WTC11 (cell line): ENCODE data around the gene RASL11B. TPM values are rescaled to one million over a fixed set of nuclear protein-coding genes. Genes with fewer than 3 reads are reported as not detected.

Experiments used
- ATAC-seq: fragments of 200-7000 bp; cut with Tn5 transposase; 2 replicates; pipeline ENCODE4 v1.10.0; 2021; ENCODE audit warnings: mild to moderate bottlenecking, moderate library complexity
- CTCF ChIA-PET: fragments of 300-600 bp; sonication (Branson Sonifier 250); formaldehyde crosslinking; loops from one replicate; lab custom pipeline; 2021; ENCODE audit warnings: antibody characterized with exemption; lab: Charles Lee
- POLR2A ChIA-PET: fragments of 350-600 bp; sonication (Branson Sonifier 250); formaldehyde crosslinking; loops from one replicate; lab custom pipeline; 2021; ENCODE audit warnings: antibody characterized with exemption; lab: Charles Lee
- DNase-seq: peaks from one replicate; pipeline ENCODE4 v3.0.0; 2021; ENCODE audit warnings: low spot score
- H3K27ac Mint-ChIP-seq: 2 replicates; pipeline ENCODE4 v1.8.0; 2021; ENCODE audit warnings: mixed read lengths
- H3K27me3 Mint-ChIP-seq: 2 replicates; pipeline ENCODE4 v1.8.0; 2021; ENCODE audit warnings: low read depth, mild to moderate bottlenecking, moderate library complexity, mixed read lengths
- H3K36me3 Mint-ChIP-seq: 2 replicates; pipeline ENCODE4 v1.8.0; 2021; ENCODE audit warnings: mixed read lengths
- H3K4me1 Mint-ChIP-seq: 2 replicates; pipeline ENCODE4 v1.8.0; 2022; ENCODE audit warnings: mixed read lengths
- H3K4me3 Mint-ChIP-seq: 2 replicates; pipeline ENCODE4 v1.8.0; 2021; ENCODE audit warnings: mild to moderate bottlenecking, moderate library complexity, mixed read lengths
- H3K9me3 Mint-ChIP-seq: 2 replicates; pipeline ENCODE4 v1.8.0; 2021; ENCODE audit warnings: mixed read lengths
- ATF1 ChIP-seq: sonication (generic); formaldehyde crosslinking; IDR thresholded peaks from 2 replicates; pipeline ENCODE4 v1.8.1; 2023; ENCODE audit warnings: mild to moderate bottlenecking, moderate library complexity, missing genetic modification reagents
- CREM ChIP-seq: sonication (generic); formaldehyde crosslinking; IDR thresholded peaks from 2 replicates; pipeline ENCODE4 v1.8.1; 2022; ENCODE audit warnings: mild to moderate bottlenecking, missing genetic modification reagents, moderate library complexity
- MYBL2 ChIP-seq: sonication (generic); formaldehyde crosslinking; IDR thresholded peaks from 2 replicates; pipeline ENCODE4 v1.8.1; 2023; ENCODE audit warnings: mild to moderate bottlenecking, moderate library complexity, missing genetic modification reagents
- RELA ChIP-seq: sonication (generic); formaldehyde crosslinking; IDR thresholded peaks from 2 replicates; pipeline ENCODE4 v1.8.1; 2022; ENCODE audit warnings: missing genetic modification reagents, mild to moderate bottlenecking, borderline replicate concordance
- SMAD4 ChIP-seq: sonication (generic); formaldehyde crosslinking; IDR thresholded peaks from 2 replicates; pipeline ENCODE4 v1.8.0; 2022; ENCODE audit warnings: mild to moderate bottlenecking, missing genetic modification reagents
- ZNF121 ChIP-seq: sonication (generic); formaldehyde crosslinking; IDR thresholded peaks from 2 replicates; pipeline ENCODE4 v1.8.0; 2023; ENCODE audit warnings: missing genetic modification reagents
- ZNF232 ChIP-seq: sonication (generic); formaldehyde crosslinking; IDR thresholded peaks from 2 replicates; pipeline ENCODE4 v1.8.0; 2022; ENCODE audit warnings: mild to moderate bottlenecking, missing genetic modification reagents
- total RNA-seq: library from RNA; stranded (reverse); gene quantifications from 3 replicates; pipeline ENCODE4 v1.2.3, GENCODE V29; 2021
- TF ChIP-seq, protein P1 (sequence below): sonication (generic); formaldehyde crosslinking; IDR thresholded peaks from 2 replicates; pipeline ENCODE4 v1.8.0; 2023; ENCODE audit warnings: missing genetic modification reagents, mild to moderate bottlenecking, borderline replicate concordance
- TF ChIP-seq, protein P2 (sequence below): sonication (generic); formaldehyde crosslinking; IDR thresholded peaks from 2 replicates; pipeline ENCODE4 v1.8.0; 2022; ENCODE audit warnings: mild to moderate bottlenecking, missing genetic modification reagents
- TF ChIP-seq, protein P3 (sequence below): sonication (generic); formaldehyde crosslinking; IDR thresholded peaks from 2 replicates; pipeline ENCODE4 v1.8.0; 2022; ENCODE audit warnings: missing genetic modification reagents
- TF ChIP-seq, protein P4 (sequence below): sonication (generic); formaldehyde crosslinking; IDR thresholded peaks from 2 replicates; pipeline ENCODE4 v1.8.0; 2022; ENCODE audit warnings: mild to moderate bottlenecking, missing genetic modification reagents
- TF ChIP-seq, protein P5 (sequence below): sonication (generic); formaldehyde crosslinking; IDR thresholded peaks from 2 replicates; pipeline ENCODE4 v1.8.1; 2023; ENCODE audit warnings: mild to moderate bottlenecking, missing genetic modification reagents
- TF ChIP-seq, protein P6 (sequence below): fragments of 250-450 bp; sonication (Bioruptor Pico); conservative IDR thresholded peaks from 2 replicates; pipeline ENCODE4 v1.9.0; 2021; ENCODE audit warnings: mild to moderate bottlenecking

Gene RASL11B
- total RNA-seq, 1 experiment from 2014 or later: 58.5 TPM

DNA sequence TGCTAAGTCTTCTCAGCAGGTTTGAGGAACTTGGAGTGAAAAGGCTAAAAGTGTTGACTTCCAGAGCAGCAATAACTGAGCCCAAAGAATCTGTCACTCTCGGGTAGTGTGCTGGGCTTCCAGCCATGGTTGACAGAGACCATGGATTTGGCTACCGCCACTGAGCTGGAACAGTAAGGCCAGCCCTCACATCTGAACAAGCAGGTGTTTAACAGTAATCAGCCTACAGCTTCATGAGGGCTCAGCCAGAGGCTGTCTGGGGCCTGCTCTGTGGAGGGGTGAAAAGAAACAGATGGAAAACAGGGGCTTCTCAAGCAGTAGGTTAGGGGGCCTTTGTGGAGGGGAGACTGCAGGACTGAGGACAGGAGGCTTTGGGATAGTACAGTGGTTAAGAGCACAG lies 14.9 kb downstream of the RASL11B start:
- ChIA-PET POLR2A (no interaction called here), CTCF (interaction anchor here (0.8 to 1.7 kb wide), 4 partner anchors 32 to 106 kb away, joined by 3 to 6 read pairs (median 4); no protein-coding TSS in a partner anchor)

More for the DNA sequence above, 14.9 kb downstream of the RASL11B start:
- TF ChIP-seq, protein P1, sequence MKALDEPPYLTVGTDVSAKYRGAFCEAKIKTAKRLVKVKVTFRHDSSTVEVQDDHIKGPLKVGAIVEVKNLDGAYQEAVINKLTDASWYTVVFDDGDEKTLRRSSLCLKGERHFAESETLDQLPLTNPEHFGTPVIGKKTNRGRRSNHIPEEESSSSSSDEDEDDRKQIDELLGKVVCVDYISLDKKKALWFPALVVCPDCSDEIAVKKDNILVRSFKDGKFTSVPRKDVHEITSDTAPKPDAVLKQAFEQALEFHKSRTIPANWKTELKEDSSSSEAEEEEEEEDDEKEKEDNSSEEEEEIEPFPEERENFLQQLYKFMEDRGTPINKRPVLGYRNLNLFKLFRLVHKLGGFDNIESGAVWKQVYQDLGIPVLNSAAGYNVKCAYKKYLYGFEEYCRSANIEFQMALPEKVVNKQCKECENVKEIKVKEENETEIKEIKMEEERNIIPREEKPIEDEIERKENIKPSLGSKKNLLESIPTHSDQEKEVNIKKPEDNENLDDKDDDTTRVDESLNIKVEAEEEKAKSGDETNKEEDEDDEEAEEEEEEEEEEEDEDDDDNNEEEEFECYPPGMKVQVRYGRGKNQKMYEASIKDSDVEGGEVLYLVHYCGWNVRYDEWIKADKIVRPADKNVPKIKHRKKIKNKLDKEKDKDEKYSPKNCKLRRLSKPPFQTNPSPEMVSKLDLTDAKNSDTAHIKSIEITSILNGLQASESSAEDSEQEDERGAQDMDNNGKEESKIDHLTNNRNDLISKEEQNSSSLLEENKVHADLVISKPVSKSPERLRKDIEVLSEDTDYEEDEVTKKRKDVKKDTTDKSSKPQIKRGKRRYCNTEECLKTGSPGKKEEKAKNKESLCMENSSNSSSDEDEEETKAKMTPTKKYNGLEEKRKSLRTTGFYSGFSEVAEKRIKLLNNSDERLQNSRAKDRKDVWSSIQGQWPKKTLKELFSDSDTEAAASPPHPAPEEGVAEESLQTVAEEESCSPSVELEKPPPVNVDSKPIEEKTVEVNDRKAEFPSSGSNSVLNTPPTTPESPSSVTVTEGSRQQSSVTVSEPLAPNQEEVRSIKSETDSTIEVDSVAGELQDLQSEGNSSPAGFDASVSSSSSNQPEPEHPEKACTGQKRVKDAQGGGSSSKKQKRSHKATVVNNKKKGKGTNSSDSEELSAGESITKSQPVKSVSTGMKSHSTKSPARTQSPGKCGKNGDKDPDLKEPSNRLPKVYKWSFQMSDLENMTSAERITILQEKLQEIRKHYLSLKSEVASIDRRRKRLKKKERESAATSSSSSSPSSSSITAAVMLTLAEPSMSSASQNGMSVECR: no peak
- TF ChIP-seq, protein P2, sequence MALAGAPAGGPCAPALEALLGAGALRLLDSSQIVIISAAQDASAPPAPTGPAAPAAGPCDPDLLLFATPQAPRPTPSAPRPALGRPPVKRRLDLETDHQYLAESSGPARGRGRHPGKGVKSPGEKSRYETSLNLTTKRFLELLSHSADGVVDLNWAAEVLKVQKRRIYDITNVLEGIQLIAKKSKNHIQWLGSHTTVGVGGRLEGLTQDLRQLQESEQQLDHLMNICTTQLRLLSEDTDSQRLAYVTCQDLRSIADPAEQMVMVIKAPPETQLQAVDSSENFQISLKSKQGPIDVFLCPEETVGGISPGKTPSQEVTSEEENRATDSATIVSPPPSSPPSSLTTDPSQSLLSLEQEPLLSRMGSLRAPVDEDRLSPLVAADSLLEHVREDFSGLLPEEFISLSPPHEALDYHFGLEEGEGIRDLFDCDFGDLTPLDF (CRISPR knock-in tag): no peak
- TF ChIP-seq CREM (no peak), SMAD4 (no peak), RELA (CRISPR knock-in tag) (no peak), MYBL2 (CRISPR knock-in tag) (no peak), ZNF121 (no peak), ATF1 (CRISPR knock-in tag) (no peak), ZNF232 (no peak)
- TF ChIP-seq, protein P3, sequence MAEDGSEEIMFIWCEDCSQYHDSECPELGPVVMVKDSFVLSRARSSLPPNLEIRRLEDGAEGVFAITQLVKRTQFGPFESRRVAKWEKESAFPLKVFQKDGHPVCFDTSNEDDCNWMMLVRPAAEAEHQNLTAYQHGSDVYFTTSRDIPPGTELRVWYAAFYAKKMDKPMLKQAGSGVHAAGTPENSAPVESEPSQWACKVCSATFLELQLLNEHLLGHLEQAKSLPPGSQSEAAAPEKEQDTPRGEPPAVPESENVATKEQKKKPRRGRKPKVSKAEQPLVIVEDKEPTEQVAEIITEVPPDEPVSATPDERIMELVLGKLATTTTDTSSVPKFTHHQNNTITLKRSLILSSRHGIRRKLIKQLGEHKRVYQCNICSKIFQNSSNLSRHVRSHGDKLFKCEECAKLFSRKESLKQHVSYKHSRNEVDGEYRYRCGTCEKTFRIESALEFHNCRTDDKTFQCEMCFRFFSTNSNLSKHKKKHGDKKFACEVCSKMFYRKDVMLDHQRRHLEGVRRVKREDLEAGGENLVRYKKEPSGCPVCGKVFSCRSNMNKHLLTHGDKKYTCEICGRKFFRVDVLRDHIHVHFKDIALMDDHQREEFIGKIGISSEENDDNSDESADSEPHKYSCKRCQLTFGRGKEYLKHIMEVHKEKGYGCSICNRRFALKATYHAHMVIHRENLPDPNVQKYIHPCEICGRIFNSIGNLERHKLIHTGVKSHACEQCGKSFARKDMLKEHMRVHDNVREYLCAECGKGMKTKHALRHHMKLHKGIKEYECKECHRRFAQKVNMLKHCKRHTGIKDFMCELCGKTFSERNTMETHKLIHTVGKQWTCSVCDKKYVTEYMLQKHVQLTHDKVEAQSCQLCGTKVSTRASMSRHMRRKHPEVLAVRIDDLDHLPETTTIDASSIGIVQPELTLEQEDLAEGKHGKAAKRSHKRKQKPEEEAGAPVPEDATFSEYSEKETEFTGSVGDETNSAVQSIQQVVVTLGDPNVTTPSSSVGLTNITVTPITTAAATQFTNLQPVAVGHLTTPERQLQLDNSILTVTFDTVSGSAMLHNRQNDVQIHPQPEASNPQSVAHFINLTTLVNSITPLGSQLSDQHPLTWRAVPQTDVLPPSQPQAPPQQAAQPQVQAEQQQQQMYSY (CRISPR knock-in tag): no peak
- TF ChIP-seq, protein P4, sequence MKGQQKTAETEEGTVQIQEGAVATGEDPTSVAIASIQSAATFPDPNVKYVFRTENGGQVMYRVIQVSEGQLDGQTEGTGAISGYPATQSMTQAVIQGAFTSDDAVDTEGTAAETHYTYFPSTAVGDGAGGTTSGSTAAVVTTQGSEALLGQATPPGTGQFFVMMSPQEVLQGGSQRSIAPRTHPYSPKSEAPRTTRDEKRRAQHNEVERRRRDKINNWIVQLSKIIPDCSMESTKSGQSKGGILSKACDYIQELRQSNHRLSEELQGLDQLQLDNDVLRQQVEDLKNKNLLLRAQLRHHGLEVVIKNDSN (CRISPR knock-in tag): no peak
- TF ChIP-seq, protein P5, sequence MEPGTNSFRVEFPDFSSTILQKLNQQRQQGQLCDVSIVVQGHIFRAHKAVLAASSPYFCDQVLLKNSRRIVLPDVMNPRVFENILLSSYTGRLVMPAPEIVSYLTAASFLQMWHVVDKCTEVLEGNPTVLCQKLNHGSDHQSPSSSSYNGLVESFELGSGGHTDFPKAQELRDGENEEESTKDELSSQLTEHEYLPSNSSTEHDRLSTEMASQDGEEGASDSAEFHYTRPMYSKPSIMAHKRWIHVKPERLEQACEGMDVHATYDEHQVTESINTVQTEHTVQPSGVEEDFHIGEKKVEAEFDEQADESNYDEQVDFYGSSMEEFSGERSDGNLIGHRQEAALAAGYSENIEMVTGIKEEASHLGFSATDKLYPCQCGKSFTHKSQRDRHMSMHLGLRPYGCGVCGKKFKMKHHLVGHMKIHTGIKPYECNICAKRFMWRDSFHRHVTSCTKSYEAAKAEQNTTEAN (CRISPR knock-in tag): no peak
- TF ChIP-seq, protein P6, sequence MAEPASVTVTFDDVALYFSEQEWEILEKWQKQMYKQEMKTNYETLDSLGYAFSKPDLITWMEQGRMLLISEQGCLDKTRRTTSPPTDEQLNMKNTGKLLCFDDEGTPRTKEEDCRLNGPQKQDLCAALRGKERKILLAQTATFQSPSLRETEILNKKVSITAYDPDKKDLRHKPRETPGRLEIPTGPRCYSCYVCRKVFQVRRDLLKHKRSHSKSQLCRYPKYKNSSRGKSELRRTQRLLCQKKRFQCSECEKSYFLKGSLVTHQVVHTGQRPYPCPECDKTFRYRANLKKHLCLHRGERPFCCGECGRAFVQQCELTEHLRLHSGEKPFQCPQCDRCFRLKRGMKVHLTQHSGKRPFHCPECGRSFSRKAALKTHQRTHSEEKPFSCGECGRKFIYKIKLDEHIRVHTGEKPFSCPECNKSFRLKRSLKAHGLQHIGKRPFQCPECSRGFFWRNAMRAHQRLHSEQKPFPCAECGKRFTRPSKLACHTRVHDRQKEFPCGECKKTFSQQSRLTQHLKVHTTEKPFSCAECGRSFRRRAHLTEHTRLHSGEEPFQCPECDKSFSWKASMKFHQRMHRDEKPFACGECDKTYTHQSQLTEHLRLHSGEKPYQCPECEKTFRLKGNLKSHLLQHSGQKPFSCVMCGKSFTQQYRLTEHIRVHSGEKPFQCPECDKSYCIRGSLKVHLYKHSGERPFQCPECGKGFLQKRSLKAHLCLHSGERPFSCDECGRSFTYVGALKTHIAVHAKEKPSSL (CRISPR knock-in tag): no peak
- H3K27ac Mint-ChIP-seq: no peak overlapping the region
- H3K27me3 Mint-ChIP-seq: peaks cover 8% of the 10 kb centered on the region
- peaks cover 60% of the 10 kb centered on the region for H3K4me1 Mint-ChIP-seq
- H3K36me3 Mint-ChIP-seq: peaks cover 10% of the 10 kb centered on the region
- H3K9me3 Mint-ChIP-seq: peaks cover 8% of the 10 kb centered on the region
- no peak overlapping the region for H3K4me3 Mint-ChIP-seq
- DNase-seq: no peak
- ATAC-seq: no peak
